K562 (cell line): Measurements from ENCODE around the gene MICU2. TPM values are rescaled to one million over a fixed set of nuclear protein-coding genes. Genes with fewer than 3 reads are reported as not detected.

Experiments
- CCAR2 ChIP-seq: fragments of 200-400 bp; formaldehyde crosslinking; IDR thresholded peaks from 2 replicates; pipeline ENCODE4 v1.6.1; 2017; ENCODE audit warnings: mild to moderate bottlenecking, low read depth, low read length
- CTCF ChIP-seq, 3 experiments: IDR thresholded peaks in 2 of 3; conservative IDR thresholded peaks in 1 of 3; 2 replicates each; pipeline ENCODE4 v1.5.1; 2011 to 2012; ENCODE audit warnings: low read length in 3 of 3, mild to moderate bottlenecking in 3 of 3, control low read depth in 2 of 3, improper control_type of control experiment in 1 of 3, inconsistent platforms in 1 of 3, low read depth in 1 of 3, mixed read lengths in 1 of 3, moderate library complexity in 1 of 3; ENCODE audit not compliant: insufficient read depth in 2 of 3
- ELK3 ChIP-seq: fragments of 450-650 bp; formaldehyde crosslinking; IDR thresholded peaks from 2 replicates; pipeline ENCODE4 v1.4.0; 2020; ENCODE audit warnings: mild to moderate bottlenecking
- HNRNPK ChIP-seq: fragments of 200-400 bp; formaldehyde crosslinking; IDR thresholded peaks from one replicate; pipeline ENCODE4 v1.6.1; 2018; ENCODE audit warnings: mild to moderate bottlenecking, low read depth, low read length; ENCODE audit not compliant: poor library complexity, severe bottlenecking
- KDM2B ChIP-seq: fragments of 250-450 bp; sonication (Bioruptor Pico); IDR thresholded peaks from 2 replicates; pipeline ENCODE4 v1.8.0; 2021; ENCODE audit warnings: mild to moderate bottlenecking, moderate library complexity
- LARP7 ChIP-seq: fragments of 450-650 bp; IDR thresholded peaks from 2 replicates; pipeline ENCODE4 v1.6.1; 2016
- MYC ChIP-seq, 2 experiments: fragments of 250-450 bp in 1 of 2; sonication (Bioruptor Pico) in 1 of 2; IDR thresholded peaks; 2 replicates each; pipeline versions ENCODE4 v1.5.1 to v1.6.1; 2012 to 2021; ENCODE audit warnings: low read depth in 2 of 2, borderline replicate concordance in 1 of 2, improper control_type of control experiment in 1 of 2, low read length in 1 of 2, mild to moderate bottlenecking in 1 of 2, moderate library complexity in 1 of 2
- NFE2 ChIP-seq: IDR thresholded peaks from 2 replicates; pipeline ENCODE4 v1.6.1; 2014; ENCODE audit warnings: antibody characterized with exemption, low read depth
- NFIC ChIP-seq: fragments of 450-650 bp; IDR thresholded peaks from 2 replicates; pipeline ENCODE4 v1.6.1; 2017; ENCODE audit warnings: mild to moderate bottlenecking, inconsistent platforms
- SRSF9 ChIP-seq: fragments of 200-400 bp; formaldehyde crosslinking; IDR thresholded peaks from 2 replicates; pipeline ENCODE4 v1.6.1; 2017; ENCODE audit warnings: low read depth, low read length, borderline replicate concordance
- TSC22D4 ChIP-seq: fragments of 450-650 bp; IDR thresholded peaks from 2 replicates; pipeline ENCODE4 v1.6.1; 2016; ENCODE audit warnings: missing genetic modification characterization, missing biosample characterization, control low read depth
- USF2 ChIP-seq: sonication (generic); formaldehyde crosslinking; IDR thresholded peaks from 2 replicates; pipeline ENCODE4 v1.5.0; 2020; ENCODE audit warnings: missing genetic modification reagents
- ZNF551 ChIP-seq: fragments of 250-450 bp; sonication (Bioruptor Pico); IDR thresholded peaks from 2 replicates; pipeline ENCODE4 v1.5.0; 2021; ENCODE audit warnings: mild to moderate bottlenecking, moderate library complexity
- ZNF780A ChIP-seq: fragments of 250-450 bp; sonication (Bioruptor Pico); IDR thresholded peaks from 2 replicates; pipeline ENCODE4 v1.5.0; 2021; ENCODE audit warnings: mild to moderate bottlenecking
- polyA plus RNA-seq, 8 experiments: library from polyadenylated mRNA; depleted of rRNA in 4 of 8; stranded (reverse) in 5 of 8; unstranded in 3 of 8; fragments of >200 nt; fragmentation: Nextera tagmentation in 2 of 8; fragmentation: Illumina TruSeq in 1 of 8; extraction: Ambion mirVana in 2 of 8; extraction: Trizol in 1 of 8; gene quantifications; 2 replicates each; pipeline versions ENCODE4 v1.2.1 to v1.2.3, GENCODE V29; 2011 to 2014; ENCODE audit warnings: inconsistent platforms in 1 of 8, missing spikeins in 1 of 8
- total RNA-seq, 7 experiments: library from RNA; depleted of rRNA in 6 of 7; stranded (reverse); fragments of >200 nt in 6 of 7; fragmentation: Illumina TruSeq in 2 of 7; extraction: Trizol in 2 of 7; gene quantifications; 2 replicates each; pipeline versions ENCODE4 v1.2.1 to v1.2.3, GENCODE V29; 2011 to 2021; ENCODE audit warnings: low replicate concordance in 1 of 7
- TF ChIP-seq, protein P1 (sequence below): fragments of 450-650 bp; IDR thresholded peaks from 2 replicates; pipeline ENCODE4 v1.6.1; 2016; ENCODE audit warnings: low read depth

Gene MICU2
- total and polyA plus RNA-seq, 9 of the 15 experiments (the other 6 are each of a cell fraction or from before 2014, with no cell fraction given), result 9.1 to 41.8 (median 33.4) TPM

GRCh38 chr13:21501686-21502085 is 102.3 kb downstream of the MICU2 start (continued):
- no peak for TF ChIP-seq SRSF9
- TF ChIP-seq CCAR2, result no peak
- no peak for TF ChIP-seq ZNF780A (CRISPR knock-in tag)
- TF ChIP-seq TSC22D4 (tag), result no peak
- TF ChIP-seq HNRNPK, result no peak
- no peak for TF ChIP-seq ZNF551 (CRISPR knock-in tag)
- TF ChIP-seq ELK3 (CRISPR knock-in tag), result no peak
- no peak for TF ChIP-seq KDM2B
- TF ChIP-seq, protein P1, sequence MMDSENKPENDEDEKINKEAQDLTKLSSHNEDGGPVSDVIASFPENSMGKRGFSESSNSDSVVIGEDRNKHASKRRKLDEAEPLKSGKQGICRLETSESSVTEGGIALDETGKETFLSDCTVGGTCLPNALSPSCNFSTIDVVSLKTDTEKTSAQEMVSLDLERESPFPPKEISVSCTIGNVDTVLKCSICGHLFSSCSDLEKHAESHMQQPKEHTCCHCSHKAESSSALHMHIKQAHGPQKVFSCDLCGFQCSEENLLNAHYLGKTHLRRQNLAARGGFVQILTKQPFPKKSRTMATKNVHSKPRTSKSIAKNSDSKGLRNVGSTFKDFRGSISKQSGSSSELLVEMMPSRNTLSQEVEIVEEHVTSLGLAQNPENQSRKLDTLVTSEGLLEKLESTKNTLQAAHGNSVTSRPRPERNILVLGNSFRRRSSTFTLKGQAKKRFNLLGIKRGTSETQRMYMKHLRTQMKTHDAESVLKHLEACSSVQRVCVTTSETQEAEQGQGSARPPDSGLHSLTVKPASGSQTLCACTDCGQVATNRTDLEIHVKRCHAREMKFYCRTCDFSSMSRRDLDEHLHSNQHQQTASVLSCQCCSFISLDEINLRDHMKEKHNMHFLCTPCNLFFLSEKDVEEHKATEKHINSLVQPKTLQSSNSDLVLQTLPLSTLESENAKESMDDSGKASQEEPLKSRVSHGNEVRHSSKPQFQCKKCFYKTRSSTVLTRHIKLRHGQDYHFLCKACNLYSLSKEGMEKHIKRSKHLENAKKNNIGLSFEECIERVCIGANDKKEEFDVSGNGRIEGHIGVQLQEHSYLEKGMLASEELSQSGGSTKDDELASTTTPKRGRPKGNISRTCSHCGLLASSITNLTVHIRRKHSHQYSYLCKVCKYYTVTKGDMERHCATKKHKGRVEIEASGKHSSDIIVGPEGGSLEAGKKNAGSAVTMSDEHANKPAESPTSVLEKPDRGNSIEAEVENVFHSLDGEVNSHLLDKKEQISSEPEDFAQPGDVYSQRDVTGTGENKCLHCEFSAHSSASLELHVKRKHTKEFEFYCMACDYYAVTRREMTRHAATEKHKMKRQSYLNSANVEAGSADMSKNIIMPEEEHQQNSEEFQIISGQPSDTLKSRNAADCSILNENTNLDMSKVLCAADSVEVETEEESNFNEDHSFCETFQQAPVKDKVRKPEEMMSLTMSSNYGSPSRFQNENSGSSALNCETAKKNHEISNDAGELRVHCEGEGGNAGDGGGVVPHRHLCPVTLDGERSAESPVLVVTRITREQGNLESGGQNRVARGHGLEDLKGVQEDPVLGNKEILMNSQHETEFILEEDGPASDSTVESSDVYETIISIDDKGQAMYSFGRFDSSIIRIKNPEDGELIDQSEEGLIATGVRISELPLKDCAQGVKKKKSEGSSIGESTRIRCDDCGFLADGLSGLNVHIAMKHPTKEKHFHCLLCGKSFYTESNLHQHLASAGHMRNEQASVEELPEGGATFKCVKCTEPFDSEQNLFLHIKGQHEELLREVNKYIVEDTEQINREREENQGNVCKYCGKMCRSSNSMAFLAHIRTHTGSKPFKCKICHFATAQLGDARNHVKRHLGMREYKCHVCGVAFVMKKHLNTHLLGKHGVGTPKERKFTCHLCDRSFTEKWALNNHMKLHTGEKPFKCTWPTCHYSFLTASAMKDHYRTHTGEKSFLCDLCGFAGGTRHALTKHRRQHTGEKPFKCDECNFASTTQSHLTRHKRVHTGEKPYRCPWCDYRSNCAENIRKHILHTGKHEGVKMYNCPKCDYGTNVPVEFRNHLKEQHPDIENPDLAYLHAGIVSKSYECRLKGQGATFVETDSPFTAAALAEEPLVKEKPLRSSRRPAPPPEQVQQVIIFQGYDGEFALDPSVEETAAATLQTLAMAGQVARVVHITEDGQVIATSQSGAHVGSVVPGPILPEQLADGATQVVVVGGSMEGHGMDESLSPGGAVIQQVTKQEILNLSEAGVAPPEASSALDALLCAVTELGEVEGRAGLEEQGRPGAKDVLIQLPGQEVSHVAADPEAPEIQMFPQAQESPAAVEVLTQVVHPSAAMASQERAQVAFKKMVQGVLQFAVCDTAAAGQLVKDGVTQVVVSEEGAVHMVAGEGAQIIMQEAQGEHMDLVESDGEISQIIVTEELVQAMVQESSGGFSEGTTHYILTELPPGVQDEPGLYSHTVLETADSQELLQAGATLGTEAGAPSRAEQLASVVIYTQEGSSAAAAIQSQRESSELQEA, result no peak
- peak; percentile 38; the same call in 1 of the 2 replicates for TF ChIP-seq NFE2
- TF ChIP-seq MYC (IDR thresholded peaks at IDR 0.05; ENCODE audit: low read depth, low read length), result no peak
- no peak for TF ChIP-seq MYC (CRISPR knock-in tag; IDR thresholded peaks at IDR 0.05; ENCODE audit: borderline replicate concordance, low read depth)
- no peak for TF ChIP-seq USF2 (CRISPR knock-in tag)
- TF ChIP-seq LARP7, result no peak
- peak; percentile 33; the same call in 1 of the 2 replicates for TF ChIP-seq NFIC
- TF ChIP-seq CTCF (IDR thresholded peaks at IDR 0.05 in 2 of 3, conservative IDR thresholded peaks at IDR 0.05 in 1 of 3; ENCODE audit: insufficient read depth in 2 of 3, low read depth in 1 of 3, low read length in 3 of 3), result peak in 2 of 3 experiments; percentile 23 to 26; a peak in 1 of 6 replicates
